Osteoblast (primary cell): Measurements from ENCODE around the gene DAP. TPM values are rescaled to one million over a fixed set of nuclear protein-coding genes. Genes with fewer than 3 reads are reported as not detected.

Experiments used
- DNase-seq: peaks from one replicate; pipeline ENCODE4 v3.0.0; 2011; ENCODE audit warnings: low spot score, mixed read lengths; ENCODE audit not compliant: insufficient read length; ENCODE audit errors: missing footprints
- H2AFZ ChIP-seq: 2 replicates; pipeline ENCODE4 v1.6.0; 2011; ENCODE audit warnings: mild to moderate bottlenecking, low read length
- H3K27ac ChIP-seq: 2 replicates; pipeline ENCODE4 v1.5.1; 2011; ENCODE audit warnings: mild to moderate bottlenecking, low read depth, low read length, moderate library complexity
- H3K27me3 ChIP-seq: 2 replicates; pipeline ENCODE4 v1.6.0; 2012; ENCODE audit warnings: mild to moderate bottlenecking, control low read depth, inconsistent platforms, low read length, moderate library complexity; ENCODE audit not compliant: insufficient read depth
- H3K36me3 ChIP-seq: 2 replicates; pipeline ENCODE4 v1.5.1; 2011; ENCODE audit warnings: mild to moderate bottlenecking, low read length, control low read depth, moderate library complexity; ENCODE audit not compliant: insufficient read depth
- H3K4me1 ChIP-seq: 2 replicates; pipeline ENCODE4 v1.5.1; 2011; ENCODE audit warnings: mild to moderate bottlenecking, low read length, control low read depth, moderate library complexity; ENCODE audit not compliant: insufficient read depth
- H3K4me2 ChIP-seq: 2 replicates; pipeline ENCODE4 v1.6.0; 2011; ENCODE audit warnings: mild to moderate bottlenecking, low read length; ENCODE audit not compliant: insufficient read depth
- H3K4me3 ChIP-seq: fragments of 200-600 bp; sonication (generic); 3 replicates; pipeline ENCODE4 v1.5.1; 2012; ENCODE audit warnings: mild to moderate bottlenecking, low read length, inconsistent platforms; ENCODE audit not compliant: insufficient read depth
- H3K79me2 ChIP-seq: 2 replicates; pipeline ENCODE4 v1.6.0; 2012; ENCODE audit warnings: mild to moderate bottlenecking, low read length, control low read depth, inconsistent platforms; ENCODE audit not compliant: insufficient read depth
- H3K9me3 ChIP-seq: 2 replicates; pipeline ENCODE4 v1.5.1; 2011; ENCODE audit warnings: low read depth, low read length, control low read depth
- H4K20me1 ChIP-seq: 2 replicates; pipeline ENCODE4 v1.6.0; 2012; ENCODE audit warnings: mild to moderate bottlenecking, low read length, control low read depth; ENCODE audit not compliant: insufficient read depth
- CTCF ChIP-seq: IDR thresholded peaks from 2 replicates; pipeline ENCODE4 v1.5.1; 2011; ENCODE audit warnings: mild to moderate bottlenecking, low read depth, low read length, moderate library complexity; ENCODE audit errors: extremely low read depth
- total RNA-seq: library from RNA; depleted of rRNA; stranded (reverse); fragments of >200 nt; gene quantifications from 2 replicates; pipeline ENCODE4 v1.2.3, GENCODE V29; 2012

DAP gene
- total RNA-seq, 1 donor: 31.1 TPM

DNA sequence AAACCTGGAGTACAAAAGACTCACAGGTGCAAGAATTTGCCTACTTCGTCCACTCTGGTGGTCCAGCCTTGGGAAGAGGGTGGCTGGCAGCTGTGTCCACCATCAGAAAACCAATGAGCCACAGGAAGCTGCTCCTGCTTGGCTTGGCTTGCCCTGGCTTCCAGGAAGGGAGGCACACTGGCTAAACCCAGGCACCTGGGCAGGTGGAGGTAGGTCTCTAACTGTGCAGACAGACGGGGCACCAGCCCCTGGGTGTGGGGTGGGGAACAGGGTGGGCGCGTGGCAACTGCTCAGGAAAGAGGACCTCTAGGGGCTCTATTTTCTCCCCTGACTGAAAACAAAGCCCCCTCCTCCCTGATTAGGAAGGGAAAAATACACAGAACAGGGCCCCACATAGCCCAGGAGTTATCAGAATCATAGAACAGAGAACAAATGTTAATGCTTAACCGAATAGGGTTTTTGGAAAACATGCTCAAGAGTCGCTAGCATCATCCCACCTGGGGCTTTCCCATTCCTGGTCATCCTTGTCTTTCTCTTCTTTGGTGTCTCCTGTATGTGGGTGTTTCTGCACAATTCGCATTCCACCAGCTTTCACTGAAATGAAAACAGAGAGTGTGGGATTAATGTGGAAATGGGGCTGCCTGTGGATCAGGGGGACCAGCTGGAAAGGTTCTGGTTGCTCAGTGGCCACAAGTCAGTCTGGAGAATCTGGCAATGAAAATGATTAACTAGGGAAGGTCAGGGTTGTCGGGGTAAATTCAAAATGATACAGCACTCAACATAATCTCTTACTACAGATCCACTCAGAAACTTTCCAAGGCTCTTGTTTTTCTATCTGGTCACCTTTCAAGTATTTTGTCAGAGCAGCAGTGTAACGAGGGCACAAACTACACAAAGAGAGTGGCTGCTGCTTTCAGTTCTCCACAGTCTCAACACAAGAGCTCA is 13.1 kb downstream of the DAP start:
- Histone ChIP-seq H3K9me3 (no peaks in the 10 kb centered on the region), H4K20me1 (peaks cover 40% of the 10 kb centered on the region), H3K79me2 (peaks cover 71% of the 10 kb centered on the region), H3K4me1 (no peaks in the 10 kb centered on the region), H3K4me3 (no peak overlapping the region), H3K27me3 (no peaks in the 10 kb centered on the region), H3K36me3 (peaks cover 56% of the 10 kb centered on the region), H3K4me2 (no peak overlapping the region), H2AFZ (no peak overlapping the region), H3K27ac (no peak overlapping the region)
- TF ChIP-seq CTCF: no peak
- no peak for DNase-seq

- peaks cover 30% of the 10 kb centered on the region for H4K20me1 ChIP-seq
Measured at GRCh38 chr5:10746711-10747110, 14.3 kb downstream of the DAP start.

GRCh38 chr5:10745133-10745532 is 15.9 kb downstream of the DAP start:
- TF ChIP-seq CTCF: no peak

More at GRCh38 chr5:10746711-10747110, 14.3 kb downstream of the DAP start:
- Histone ChIP-seq H3K4me2 (no peak overlapping the region), H3K4me3 (no peak overlapping the region), H3K27ac (no peak overlapping the region), H3K9me3 (no peaks in the 10 kb centered on the region), H3K4me1 (no peaks in the 10 kb centered on the region), H3K79me2 (peaks cover 66% of the 10 kb centered on the region), H3K27me3 (no peaks in the 10 kb centered on the region), H3K36me3 (peaks cover 59% of the 10 kb centered on the region), H2AFZ (no peak overlapping the region)
- DNase-seq: no peak
- TF ChIP-seq CTCF: no peak

GRCh38 chr5:10744681-10745080 is 16.4 kb downstream of the DAP start:
- no peak overlapping the region for H3K4me2 ChIP-seq
- H3K27ac ChIP-seq: no peak overlapping the region
- no peaks in the 10 kb centered on the region for H3K4me1 ChIP-seq
- peaks cover 12% of the 10 kb centered on the region for H4K20me1 ChIP-seq
- no peak overlapping the region for H3K4me3 ChIP-seq
- H2AFZ ChIP-seq: no peak overlapping the region
- no peaks in the 10 kb centered on the region for H3K27me3 ChIP-seq
- peaks cover 63% of the 10 kb centered on the region for H3K36me3 ChIP-seq
- peaks cover 62% of the 10 kb centered on the region for H3K79me2 ChIP-seq
- H3K9me3 ChIP-seq: no peaks in the 10 kb centered on the region
- no peak for TF ChIP-seq CTCF
- no peak for DNase-seq

More at GRCh38 chr5:10745133-10745532, 15.9 kb downstream of the DAP start:
- H3K4me1 ChIP-seq: no peaks in the 10 kb centered on the region
- H4K20me1 ChIP-seq: peaks cover 17% of the 10 kb centered on the region
- peaks cover 63% of the 10 kb centered on the region for H3K79me2 ChIP-seq
- no peaks in the 10 kb centered on the region for H3K9me3 ChIP-seq
- no peak overlapping the region for H3K27ac ChIP-seq
- no peak for DNase-seq
- no peaks in the 10 kb centered on the region for H3K27me3 ChIP-seq
- peaks cover 63% of the 10 kb centered on the region for H3K36me3 ChIP-seq
- H2AFZ ChIP-seq: no peak overlapping the region
- no peak overlapping the region for H3K4me2 ChIP-seq
- H3K4me3 ChIP-seq: no peak overlapping the region
